Measurements from ENCODE around the gene PPP2CA.

DNA sequence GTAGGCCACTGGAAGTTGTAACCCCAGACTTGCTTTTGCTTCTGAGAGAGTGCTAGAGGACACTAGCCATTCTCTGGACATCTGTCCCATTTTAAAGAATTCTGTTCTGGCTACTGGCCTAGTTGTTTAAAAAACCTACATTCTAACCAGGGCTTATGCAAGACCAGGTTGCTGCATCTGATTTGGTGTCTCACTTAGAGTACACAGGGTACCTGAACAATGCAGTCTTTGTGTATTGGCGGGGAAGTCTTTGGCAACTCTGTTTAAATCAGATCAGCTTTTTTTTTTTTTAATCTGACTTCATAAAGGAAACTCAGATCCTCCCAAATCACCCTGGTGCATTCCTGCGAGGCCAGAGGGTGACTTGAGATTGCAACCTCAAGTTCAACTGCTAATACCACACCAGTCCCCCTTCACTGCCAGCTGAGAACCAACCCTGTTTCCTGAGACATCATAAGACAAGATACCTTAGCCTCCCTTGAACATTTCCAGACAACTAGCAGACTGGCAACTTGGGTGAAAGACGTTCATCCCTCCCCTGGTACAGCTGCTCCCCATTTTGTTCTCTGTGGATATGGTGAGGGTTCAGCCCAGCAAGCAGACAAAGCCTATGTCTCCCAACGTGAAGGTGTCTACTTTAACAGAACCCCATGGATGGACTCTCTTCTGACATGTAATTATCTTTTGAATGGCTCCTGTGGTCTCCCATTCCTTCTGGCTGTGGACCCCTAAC, 76.1 kb downstream of the PPP2CA start:
- TF ChIP-seq, protein P1, sequence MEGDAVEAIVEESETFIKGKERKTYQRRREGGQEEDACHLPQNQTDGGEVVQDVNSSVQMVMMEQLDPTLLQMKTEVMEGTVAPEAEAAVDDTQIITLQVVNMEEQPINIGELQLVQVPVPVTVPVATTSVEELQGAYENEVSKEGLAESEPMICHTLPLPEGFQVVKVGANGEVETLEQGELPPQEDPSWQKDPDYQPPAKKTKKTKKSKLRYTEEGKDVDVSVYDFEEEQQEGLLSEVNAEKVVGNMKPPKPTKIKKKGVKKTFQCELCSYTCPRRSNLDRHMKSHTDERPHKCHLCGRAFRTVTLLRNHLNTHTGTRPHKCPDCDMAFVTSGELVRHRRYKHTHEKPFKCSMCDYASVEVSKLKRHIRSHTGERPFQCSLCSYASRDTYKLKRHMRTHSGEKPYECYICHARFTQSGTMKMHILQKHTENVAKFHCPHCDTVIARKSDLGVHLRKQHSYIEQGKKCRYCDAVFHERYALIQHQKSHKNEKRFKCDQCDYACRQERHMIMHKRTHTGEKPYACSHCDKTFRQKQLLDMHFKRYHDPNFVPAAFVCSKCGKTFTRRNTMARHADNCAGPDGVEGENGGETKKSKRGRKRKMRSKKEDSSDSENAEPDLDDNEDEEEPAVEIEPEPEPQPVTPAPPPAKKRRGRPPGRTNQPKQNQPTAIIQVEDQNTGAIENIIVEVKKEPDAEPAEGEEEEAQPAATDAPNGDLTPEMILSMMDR (IDR thresholded peaks at IDR 0.05; ENCODE audit: control extremely low read depth in 1 of 3, insufficient read depth in 1 of 3, low read depth in 1 of 3, low read length in 3 of 3), result no peak
- TF ChIP-seq EZH2 (IDR thresholded peaks at IDR 0.05; ENCODE audit: low read depth, low read length, severe bottlenecking), result no peak
- no peak for TF ChIP-seq SP4 (IDR thresholded peaks at IDR 0.05; ENCODE audit: low read length)
- TF ChIP-seq CEBPB (IDR thresholded peaks at IDR 0.05; ENCODE audit: low read depth, low read length), result no peak
- no peak for TF ChIP-seq POLR2A (IDR thresholded peaks at IDR 0.05; ENCODE audit: control extremely low read depth in 1 of 2, low read depth in 2 of 2, low read length in 2 of 2)
- TF ChIP-seq MAFK (IDR thresholded peaks at IDR 0.05; ENCODE audit: low read depth, low read length), result no peak
- no peak for TF ChIP-seq SP1 (IDR thresholded peaks at IDR 0.05; ENCODE audit: low read depth, low read length)
- TF ChIP-seq HDAC2 (IDR thresholded peaks at IDR 0.05; ENCODE audit: borderline replicate concordance in 1 of 2, low read depth in 2 of 2, low read length in 2 of 2), result no peak
- no peak for TF ChIP-seq ZNF274 (IDR thresholded peaks at IDR 0.05; ENCODE audit: borderline replicate concordance, extremely low read depth, low read length)
- TF ChIP-seq JUN (IDR thresholded peaks at IDR 0.05; ENCODE audit: low read depth, low read length), result no peak
- no peak for TF ChIP-seq TAF1 (IDR thresholded peaks at IDR 0.05; ENCODE audit: low read depth, low read length)
